H9 (cell line): Measurements from ENCODE around the gene AMBRA1. TPM values are rescaled to one million over a fixed set of nuclear protein-coding genes. Genes with fewer than 3 reads are reported as not detected.

Source experiments
- DNase-seq: peaks from one replicate; pipeline ENCODE4 v3.0.0-alpha.2; 2017
- H2AFZ ChIP-seq: one replicate; pipeline ENCODE4 v1.6.1; 2013; ENCODE audit warnings: mild to moderate bottlenecking, low read length, control low read depth, moderate library complexity
- H2AK5ac ChIP-seq: 2 replicates; pipeline ENCODE4 v1.6.1; 2013; ENCODE audit warnings: low read length, control low read depth, mixed read lengths; ENCODE audit not compliant: insufficient read length
- H2BK120ac ChIP-seq: one replicate; pipeline ENCODE4 v1.6.1; 2013; ENCODE audit warnings: low read depth, mild to moderate bottlenecking, low read length, control low read depth, inconsistent platforms; ENCODE audit not compliant: poor library complexity, severe bottlenecking
- H2BK12ac ChIP-seq: 2 replicates; pipeline ENCODE4 v1.6.1; 2013; ENCODE audit warnings: low read length, control low read depth, mixed read lengths, low read depth; ENCODE audit not compliant: insufficient read length
- H2BK15ac ChIP-seq: 2 replicates; pipeline ENCODE4 v1.6.1; 2013; ENCODE audit warnings: low read depth, low read length, control low read depth
- H2BK20ac ChIP-seq: one replicate; pipeline ENCODE4 v1.6.1; 2013; ENCODE audit warnings: low read depth, mild to moderate bottlenecking, low read length, control low read depth, inconsistent platforms; ENCODE audit not compliant: poor library complexity, severe bottlenecking
- H2BK5ac ChIP-seq: 2 replicates; pipeline ENCODE4 v1.6.1; 2013; ENCODE audit warnings: low read length, control low read depth, mixed read lengths; ENCODE audit not compliant: insufficient read length
- H3K14ac ChIP-seq: 2 replicates; pipeline ENCODE4 v1.6.1; 2013; ENCODE audit warnings: low read length, control low read depth; ENCODE audit not compliant: insufficient read depth
- H3K18ac ChIP-seq: 2 replicates; pipeline ENCODE4 v1.6.1; 2013; ENCODE audit warnings: low read depth, mild to moderate bottlenecking, mixed read lengths, low read length, control low read depth; ENCODE audit not compliant: insufficient read length
- H3K23ac ChIP-seq: 2 replicates; pipeline ENCODE4 v1.6.1; 2013; ENCODE audit warnings: low read length, control low read depth, mixed read lengths, low read depth; ENCODE audit not compliant: insufficient read length
- H3K23me2 ChIP-seq: 2 replicates; pipeline ENCODE4 v1.6.1; 2013; ENCODE audit warnings: low read depth, mild to moderate bottlenecking, mixed read lengths, low read length, control low read depth; ENCODE audit not compliant: insufficient read length, poor library complexity, severe bottlenecking
- H3K27ac ChIP-seq: 2 replicates; pipeline ENCODE4 v1.5.1; 2013; ENCODE audit warnings: low read length, control low read depth, mixed read lengths, low read depth; ENCODE audit not compliant: insufficient read length
- H3K27me3 ChIP-seq: 2 replicates; pipeline ENCODE4 v1.6.1; 2013; ENCODE audit warnings: low read length, control low read depth, inconsistent platforms; ENCODE audit not compliant: insufficient read depth
- H3K4ac ChIP-seq: 2 replicates; pipeline ENCODE4 v1.6.1; 2013; ENCODE audit warnings: low read depth, mild to moderate bottlenecking, control low read depth, inconsistent platforms, low read length, moderate library complexity
- H3K4me1 ChIP-seq: 2 replicates; pipeline ENCODE4 v1.6.1; 2013; ENCODE audit warnings: low read length, control low read depth, inconsistent platforms; ENCODE audit not compliant: insufficient read depth
- H3K4me2 ChIP-seq: 2 replicates; pipeline ENCODE4 v1.6.1; 2013; ENCODE audit warnings: low read length, control low read depth, mixed read lengths; ENCODE audit not compliant: insufficient read length, insufficient read depth
- H3K56ac ChIP-seq: 2 replicates; pipeline ENCODE4 v1.6.1; 2013; ENCODE audit warnings: low read depth, mild to moderate bottlenecking, mixed read lengths, low read length, control low read depth; ENCODE audit not compliant: insufficient read length
- H3K79me1 ChIP-seq: 2 replicates; pipeline ENCODE4 v1.6.1; 2013; ENCODE audit warnings: low read depth, mild to moderate bottlenecking, moderate library complexity, low read length, control low read depth, inconsistent platforms; ENCODE audit not compliant: insufficient read depth, poor library complexity, severe bottlenecking
- H3K79me2 ChIP-seq: 2 replicates; pipeline ENCODE4 v1.6.1; 2013; ENCODE audit warnings: low read length, control low read depth, inconsistent platforms; ENCODE audit not compliant: insufficient read depth
- H3K9ac ChIP-seq: 2 replicates; pipeline ENCODE4 v1.6.1; 2013; ENCODE audit warnings: low read length, control low read depth, mixed read lengths; ENCODE audit not compliant: insufficient read length; ENCODE audit errors: extremely low read depth
- H3K9me3 ChIP-seq: one replicate; pipeline ENCODE4 v1.6.1; 2013; ENCODE audit warnings: low read depth, low read length, inconsistent platforms; ENCODE audit not compliant: control insufficient read depth
- H3T11ph ChIP-seq: one replicate; pipeline ENCODE4 v1.6.1; 2013; ENCODE audit warnings: mild to moderate bottlenecking, low read length, control low read depth, inconsistent platforms
- H4K20me1 ChIP-seq: one replicate; pipeline ENCODE4 v1.6.1; 2013; ENCODE audit not compliant: control insufficient read depth, insufficient read length, insufficient read depth
- H4K5ac ChIP-seq: 2 replicates; pipeline ENCODE4 v1.6.1; 2013; ENCODE audit warnings: low read depth, mild to moderate bottlenecking, mixed read lengths, low read length, control low read depth; ENCODE audit not compliant: insufficient read length
- H4K8ac ChIP-seq: replicated peaks from 2 replicates; pipeline ENCODE4 v1.6.1; 2013; ENCODE audit warnings: low read length, control low read depth, mixed read lengths, low read depth; ENCODE audit not compliant: insufficient read length
- H4K91ac ChIP-seq: 2 replicates; pipeline ENCODE4 v1.6.1; 2013; ENCODE audit warnings: low read depth, mild to moderate bottlenecking, moderate library complexity, mixed read lengths, low read length, control low read depth; ENCODE audit not compliant: insufficient read length
- H3K27ac Mint-ChIP-seq, 3 experiments: 2 replicates in 2 of 3; 3 replicates in 1 of 3; pipeline ENCODE4 v1.8.0; 2020 to 2021; ENCODE audit warnings: mixed read lengths in 3 of 3, mild to moderate bottlenecking in 1 of 3, moderate library complexity in 1 of 3
- H3K27me3 Mint-ChIP-seq: 2 replicates; pipeline ENCODE4 v1.8.0; 2021; ENCODE audit warnings: low read depth, mild to moderate bottlenecking, moderate library complexity, mixed read lengths
- H3K36me3 Mint-ChIP-seq, 3 experiments: 2 replicates in 2 of 3; 3 replicates in 1 of 3; pipeline ENCODE4 v1.8.0; 2020 to 2021; ENCODE audit warnings: low read depth in 3 of 3, mixed read lengths in 3 of 3; ENCODE audit not compliant: insufficient read depth in 1 of 3
- H3K4me1 Mint-ChIP-seq, 2 experiments: 2 replicates each; pipeline ENCODE4 v1.8.0; 2020; ENCODE audit warnings: mixed read lengths in 2 of 2
- H3K4me3 Mint-ChIP-seq, 2 experiments: 2 replicates in 1 of 2; 3 replicates in 1 of 2; pipeline ENCODE4 v1.8.0; 2020 to 2021; ENCODE audit warnings: mild to moderate bottlenecking in 2 of 2, mixed read lengths in 2 of 2, moderate library complexity in 1 of 2
- H3K9me3 Mint-ChIP-seq, 2 experiments: 2 replicates in 1 of 2; 3 replicates in 1 of 2; pipeline ENCODE4 v1.8.0; 2020; ENCODE audit warnings: mild to moderate bottlenecking in 2 of 2, mixed read lengths in 2 of 2, moderate library complexity in 1 of 2
- WGBS: extraction: QIAGEN DNeasy Blood & Tissue Kit; methylation state at CpG from one replicate; pipeline ENCODE4 v1.1.7; 2013; ENCODE audit warnings: missing lambda C conversion rate, low lambda C conversion rate, mixed read lengths; ENCODE audit not compliant: insufficient read length; ENCODE audit errors: extremely low coverage; 5-methylcytosine and 5-hydroxymethylcytosine counted together
- total RNA-seq: library from RNA; stranded (reverse); gene quantifications from 2 replicates; pipeline ENCODE4 v1.2.1, GENCODE V29; 2021
- TF ChIP-seq, protein P1 (sequence below): fragments of 200-600 bp; sonication (generic); conservative IDR thresholded peaks from 3 replicates; pipeline ENCODE4 v1.8.0; 2021; ENCODE audit warnings: antibody characterized with exemption, mild to moderate bottlenecking

Gene AMBRA1
- total RNA-seq, 1 experiment from 2014 or later = 37.5 TPM

DNA sequence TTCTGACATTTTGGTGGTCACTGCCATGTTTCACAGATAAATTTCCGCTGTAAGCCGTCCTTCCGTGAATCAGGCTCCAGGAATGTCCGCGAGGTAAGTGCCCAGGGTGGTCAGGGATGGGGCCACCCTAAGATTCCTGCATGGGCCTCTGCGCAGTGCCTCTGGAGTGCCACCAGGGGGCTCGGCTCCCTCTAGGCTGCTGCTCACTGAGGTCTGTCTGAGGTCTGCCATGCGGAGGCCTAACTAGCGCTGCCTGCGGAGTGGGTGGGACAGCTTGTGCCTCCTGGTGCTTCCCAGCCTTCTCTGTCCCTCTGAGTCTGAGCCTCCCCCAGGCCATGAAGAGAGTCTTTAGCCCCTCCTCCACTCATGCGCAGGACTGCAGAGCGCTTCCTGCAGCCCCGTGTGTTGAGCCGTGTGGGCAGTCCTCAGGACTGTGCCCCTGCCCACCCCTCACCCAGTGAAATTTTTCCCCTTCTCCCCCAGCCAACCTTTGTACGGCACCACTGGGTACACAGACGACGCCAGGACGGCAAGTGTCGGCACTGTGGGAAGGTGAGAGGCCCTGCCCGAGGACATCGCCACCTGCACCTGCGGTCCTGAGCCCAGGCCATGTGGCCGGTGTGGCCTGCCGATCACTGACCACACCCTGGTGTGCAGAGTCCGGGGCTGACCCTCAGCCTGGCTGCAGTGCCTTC is 224.2 kb downstream of the AMBRA1 start:
- Histone ChIP-seq H4K8ac (no peak overlapping the region), H2AFZ (no peak overlapping the region), H3K18ac (no peak overlapping the region), H3K9ac (no peak overlapping the region), H2BK120ac (no peak overlapping the region), H2BK20ac (no peak overlapping the region), H2AK5ac (no peak overlapping the region), H3K14ac (no peak overlapping the region), H3K23ac (no peak overlapping the region), H3K27ac (no peak overlapping the region), H3K4me1 (peaks cover 3% of the 10 kb centered on the region; the same call in 1 of the 2 replicates), H3K27me3 (no peaks in the 10 kb centered on the region), H3K4ac (no peak overlapping the region), H3K23me2 (no peaks in the 10 kb centered on the region), H2BK12ac (no peak overlapping the region), H4K5ac (no peak overlapping the region), H3K79me1 (no peaks in the 10 kb centered on the region), H3T11ph (no peak overlapping the region), H4K91ac (no peak overlapping the region), H3K79me2 (no peaks in the 10 kb centered on the region), H3K56ac (no peak overlapping the region), H3K4me2 (no peak overlapping the region), H2BK5ac (no peak overlapping the region), H2BK15ac (no peak overlapping the region), H3K9me3 (no peaks in the 10 kb centered on the region), H4K20me1 (no peaks in the 10 kb centered on the region)
- no peaks in the 10 kb centered on the region for H3K9me3 Mint-ChIP-seq
- H3K27me3 Mint-ChIP-seq = no peaks in the 10 kb centered on the region
- no CpG with 5 or more reads among the region's 25 CpGs for WGBS
- DNase-seq = peak; percentile 91
- H3K4me3 Mint-ChIP-seq = peak overlapping the region in 1 of 2 experiments; percentile 12; a peak in 1 of 5 replicates
- H3K27ac Mint-ChIP-seq = peak overlapping the region in 2 of 3 experiments; percentile 88 to 91; a peak in 2 of 7 replicates
- peaks cover 10 to 38% (median 33%) of the 10 kb centered on the region in 3 experiments; a peak in 6 of 7 replicates for H3K36me3 Mint-ChIP-seq
- H3K4me1 Mint-ChIP-seq = peaks cover 14 to 27% of the 10 kb centered on the region in 2 experiments
- TF ChIP-seq, protein P1, sequence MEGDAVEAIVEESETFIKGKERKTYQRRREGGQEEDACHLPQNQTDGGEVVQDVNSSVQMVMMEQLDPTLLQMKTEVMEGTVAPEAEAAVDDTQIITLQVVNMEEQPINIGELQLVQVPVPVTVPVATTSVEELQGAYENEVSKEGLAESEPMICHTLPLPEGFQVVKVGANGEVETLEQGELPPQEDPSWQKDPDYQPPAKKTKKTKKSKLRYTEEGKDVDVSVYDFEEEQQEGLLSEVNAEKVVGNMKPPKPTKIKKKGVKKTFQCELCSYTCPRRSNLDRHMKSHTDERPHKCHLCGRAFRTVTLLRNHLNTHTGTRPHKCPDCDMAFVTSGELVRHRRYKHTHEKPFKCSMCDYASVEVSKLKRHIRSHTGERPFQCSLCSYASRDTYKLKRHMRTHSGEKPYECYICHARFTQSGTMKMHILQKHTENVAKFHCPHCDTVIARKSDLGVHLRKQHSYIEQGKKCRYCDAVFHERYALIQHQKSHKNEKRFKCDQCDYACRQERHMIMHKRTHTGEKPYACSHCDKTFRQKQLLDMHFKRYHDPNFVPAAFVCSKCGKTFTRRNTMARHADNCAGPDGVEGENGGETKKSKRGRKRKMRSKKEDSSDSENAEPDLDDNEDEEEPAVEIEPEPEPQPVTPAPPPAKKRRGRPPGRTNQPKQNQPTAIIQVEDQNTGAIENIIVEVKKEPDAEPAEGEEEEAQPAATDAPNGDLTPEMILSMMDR = peak; percentile 91
